WERI-Rb-1 (cell line): ENCODE results near the gene TMTC3.

ENCODE experiments used
- DNase-seq: peaks from one replicate; pipeline ENCODE4 v3.0.0-alpha.2; 2020
- H3K27ac ChIP-seq: fragments of 250-450 bp; sonication (Bioruptor Pico); 2 replicates; pipeline ENCODE4 v1.5.1; 2020; ENCODE audit warnings: mild to moderate bottlenecking, moderate library complexity
- H3K27me3 ChIP-seq: fragments of 250-450 bp; sonication (Bioruptor Pico); 2 replicates; pipeline ENCODE4 v1.5.1; 2021; ENCODE audit warnings: mild to moderate bottlenecking, low read depth, moderate library complexity; ENCODE audit not compliant: insufficient read depth, severe bottlenecking
- H3K36me3 ChIP-seq: fragments of 250-450 bp; sonication (Bioruptor Pico); 2 replicates; pipeline ENCODE4 v1.5.1; 2020; ENCODE audit warnings: mild to moderate bottlenecking, moderate library complexity
- H3K4me3 ChIP-seq: 2 replicates; pipeline ENCODE4 v1.5.1; 2011; ENCODE audit warnings: low read depth, mild to moderate bottlenecking, control low read depth, low read length
- H3K9me3 ChIP-seq: fragments of 250-450 bp; sonication (Bioruptor Pico); 2 replicates; pipeline ENCODE4 v1.5.1; 2021; ENCODE audit warnings: mild to moderate bottlenecking, moderate library complexity; ENCODE audit not compliant: severe bottlenecking
- TF ChIP-seq, protein P1 (sequence below): IDR thresholded peaks from 2 replicates; pipeline ENCODE4 v1.5.1; 2011; ENCODE audit warnings: low read depth, mild to moderate bottlenecking, control low read depth, inconsistent platforms, low read length

TMTC3 gene

DNA sequence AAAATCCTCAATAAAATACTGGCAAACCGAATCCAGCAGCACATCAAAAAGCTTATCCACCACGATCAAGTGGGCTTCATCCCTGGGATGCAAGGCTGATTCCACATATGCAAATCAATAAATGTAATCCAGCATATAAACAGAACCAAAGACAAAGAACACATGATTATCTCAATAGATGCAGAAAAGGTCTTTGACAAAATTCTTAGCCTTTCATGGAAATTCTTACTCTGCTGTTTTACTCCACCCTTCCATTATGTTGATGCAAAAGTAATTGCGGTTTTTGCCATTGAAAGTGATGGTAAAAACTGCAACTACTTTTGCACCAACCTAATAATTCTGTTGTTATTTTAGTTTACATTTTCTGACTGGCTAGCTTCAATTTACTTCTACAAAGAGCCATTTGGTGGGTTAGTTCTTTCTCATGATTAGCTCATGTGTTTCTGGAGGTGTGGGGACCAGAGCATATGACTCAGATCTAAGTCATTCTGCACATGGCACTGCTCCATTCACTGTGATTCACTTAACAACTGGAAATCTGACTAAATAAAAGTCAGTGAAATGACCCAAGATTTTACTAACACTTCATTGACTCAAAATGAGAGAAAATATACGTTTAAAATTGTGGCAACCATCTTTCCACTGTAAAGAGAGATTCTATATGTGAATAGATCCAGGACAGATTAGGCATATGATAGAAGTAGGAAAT, 99.9 kb downstream of the TMTC3 start:
- DNase-seq = no peak
- no peak overlapping the region for H3K27ac ChIP-seq

DNA sequence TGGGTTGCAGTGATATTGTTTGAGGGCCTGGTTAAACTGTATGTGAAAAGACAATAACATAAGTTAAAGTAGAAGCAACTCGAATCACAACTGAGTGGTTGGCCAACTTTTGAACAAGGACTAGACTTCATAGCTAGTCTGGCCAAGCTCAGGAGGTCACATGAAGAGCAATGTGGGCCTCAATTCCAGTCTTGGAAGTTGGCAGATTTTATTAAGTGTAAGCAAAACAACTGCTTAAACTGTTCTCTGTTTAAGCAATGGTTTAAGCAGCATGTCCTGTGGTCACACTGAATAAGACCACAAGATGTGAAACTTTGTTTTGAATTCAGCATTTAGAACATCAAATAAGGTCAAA, 100.4 kb downstream of the TMTC3 start:
- Histone ChIP-seq H3K27ac (no peak overlapping the region), H3K4me3 (no peak overlapping the region), H3K9me3 (no peaks in the 10 kb centered on the region), H3K27me3 (no peaks in the 10 kb centered on the region), H3K36me3 (no peaks in the 10 kb centered on the region)
- DNase-seq = no peak
- TF ChIP-seq, protein P1, sequence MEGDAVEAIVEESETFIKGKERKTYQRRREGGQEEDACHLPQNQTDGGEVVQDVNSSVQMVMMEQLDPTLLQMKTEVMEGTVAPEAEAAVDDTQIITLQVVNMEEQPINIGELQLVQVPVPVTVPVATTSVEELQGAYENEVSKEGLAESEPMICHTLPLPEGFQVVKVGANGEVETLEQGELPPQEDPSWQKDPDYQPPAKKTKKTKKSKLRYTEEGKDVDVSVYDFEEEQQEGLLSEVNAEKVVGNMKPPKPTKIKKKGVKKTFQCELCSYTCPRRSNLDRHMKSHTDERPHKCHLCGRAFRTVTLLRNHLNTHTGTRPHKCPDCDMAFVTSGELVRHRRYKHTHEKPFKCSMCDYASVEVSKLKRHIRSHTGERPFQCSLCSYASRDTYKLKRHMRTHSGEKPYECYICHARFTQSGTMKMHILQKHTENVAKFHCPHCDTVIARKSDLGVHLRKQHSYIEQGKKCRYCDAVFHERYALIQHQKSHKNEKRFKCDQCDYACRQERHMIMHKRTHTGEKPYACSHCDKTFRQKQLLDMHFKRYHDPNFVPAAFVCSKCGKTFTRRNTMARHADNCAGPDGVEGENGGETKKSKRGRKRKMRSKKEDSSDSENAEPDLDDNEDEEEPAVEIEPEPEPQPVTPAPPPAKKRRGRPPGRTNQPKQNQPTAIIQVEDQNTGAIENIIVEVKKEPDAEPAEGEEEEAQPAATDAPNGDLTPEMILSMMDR = no peak

More for the DNA sequence above, 99.9 kb downstream of the TMTC3 start:
- Histone ChIP-seq H3K9me3 (no peaks in the 10 kb centered on the region), H3K4me3 (no peak overlapping the region), H3K27me3 (no peaks in the 10 kb centered on the region), H3K36me3 (no peaks in the 10 kb centered on the region)
- TF ChIP-seq, protein P1 = no peak

DNA sequence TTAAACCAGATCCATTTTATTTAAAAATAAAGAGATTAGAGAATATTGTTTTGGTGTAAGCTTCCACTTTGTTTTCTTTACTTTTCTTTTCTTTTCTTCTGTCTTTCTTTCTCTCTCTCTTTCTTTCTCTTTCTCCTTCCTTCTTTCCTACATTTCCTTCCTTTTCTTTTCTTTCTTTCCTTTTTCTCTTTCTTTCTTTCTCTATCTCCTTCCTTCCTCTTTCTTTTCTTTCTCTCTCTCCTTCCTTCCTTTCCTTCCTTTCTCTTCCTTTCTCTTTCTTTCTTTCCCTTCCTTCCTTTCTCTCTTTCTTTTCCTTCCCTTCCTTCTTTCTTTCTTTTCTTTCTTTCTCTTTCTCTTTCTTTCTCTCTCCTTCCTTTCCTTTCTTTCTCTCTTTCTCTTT, 100.8 kb downstream of the TMTC3 start:
- Histone ChIP-seq H3K27ac (no peak overlapping the region), H3K27me3 (no peaks in the 10 kb centered on the region), H3K36me3 (no peaks in the 10 kb centered on the region), H3K9me3 (no peaks in the 10 kb centered on the region), H3K4me3 (no peak overlapping the region)
- no peak for DNase-seq
- TF ChIP-seq, protein P1 = no peak

DNA sequence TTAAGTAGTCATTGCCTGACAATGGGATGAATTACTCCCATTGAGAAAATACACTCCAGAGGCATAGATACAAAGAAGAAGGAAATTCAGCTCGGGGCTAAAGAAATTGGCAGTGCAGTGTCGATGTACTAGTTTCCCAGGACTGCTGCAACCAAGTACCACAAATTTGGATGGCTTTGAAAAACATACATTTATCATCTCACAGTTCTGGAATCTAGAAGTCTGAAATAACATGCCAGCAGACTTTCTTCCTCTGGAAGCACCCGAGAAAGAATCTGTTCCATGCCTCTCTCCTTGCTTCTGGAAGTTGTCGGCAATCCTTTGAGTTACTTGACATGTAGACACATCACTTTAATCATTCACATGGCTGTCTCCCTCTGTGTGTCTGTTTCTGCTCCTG, 101.9 kb downstream of the TMTC3 start:
- Histone ChIP-seq H3K36me3 (no peaks in the 10 kb centered on the region), H3K4me3 (no peak overlapping the region), H3K27me3 (no peaks in the 10 kb centered on the region), H3K27ac (no peak overlapping the region), H3K9me3 (no peaks in the 10 kb centered on the region)
- DNase-seq = no peak
- TF ChIP-seq, protein P1 = no peak

DNA sequence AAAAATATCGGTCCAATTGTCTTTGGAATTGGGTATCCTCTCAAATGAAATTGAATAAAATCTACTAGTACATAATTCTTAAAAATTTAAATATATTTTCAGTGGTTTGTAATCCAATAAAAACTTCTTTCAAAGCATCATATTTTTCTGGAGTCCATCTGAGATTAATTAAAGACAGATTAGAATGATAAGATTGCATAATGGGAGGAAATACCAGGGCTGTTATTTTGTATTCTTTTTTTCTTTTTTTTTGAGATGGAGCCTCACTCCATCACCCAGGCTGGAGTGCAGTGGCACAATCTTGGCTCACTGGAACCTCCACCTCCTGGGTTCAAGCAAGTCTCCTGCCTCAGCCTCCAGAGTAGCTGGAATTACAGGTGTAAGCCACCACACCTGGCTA, 103.8 kb downstream of the TMTC3 start:
- DNase-seq = no peak
- TF ChIP-seq, protein P1 = no peak

DNA sequence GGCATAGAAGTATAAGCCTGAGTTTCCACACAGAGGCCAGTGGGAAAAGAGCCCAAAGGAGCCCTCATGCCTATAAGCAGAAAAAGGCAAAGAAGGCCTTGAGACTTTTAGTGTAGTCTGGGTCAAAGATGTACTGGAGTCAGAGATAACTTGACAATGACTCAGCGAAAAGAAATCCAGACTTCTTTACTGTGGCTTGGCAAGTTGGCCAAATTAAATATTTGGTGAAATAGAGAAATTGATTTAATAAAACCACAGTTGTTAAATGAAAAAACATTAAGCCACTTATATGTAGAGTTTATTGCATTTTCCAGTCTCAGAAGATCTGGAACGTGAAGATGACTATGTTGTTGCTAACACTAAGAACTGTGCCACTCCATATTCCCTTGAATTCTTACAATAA, 105.1 kb downstream of the TMTC3 start:
- Histone ChIP-seq H3K9me3 (no peaks in the 10 kb centered on the region), H3K27me3 (no peaks in the 10 kb centered on the region), H3K27ac (no peak overlapping the region), H3K36me3 (no peaks in the 10 kb centered on the region), H3K4me3 (no peak overlapping the region)
- no peak for DNase-seq
- TF ChIP-seq, protein P1 = no peak

More for the DNA sequence above, 103.8 kb downstream of the TMTC3 start:
- Histone ChIP-seq H3K27me3 (no peaks in the 10 kb centered on the region), H3K9me3 (no peaks in the 10 kb centered on the region), H3K36me3 (no peaks in the 10 kb centered on the region), H3K4me3 (no peak overlapping the region), H3K27ac (no peak overlapping the region)
